ENCODE results near the gene SMIM35.

SMIM35 gene

GRCh38 chr11:118000850-118001228 is 85.9 kb downstream of the SMIM35 start:
- no peak for DNase-seq

- no peak for DNase-seq
These were observed 86.5 kb downstream of the SMIM35 start for GRCh38 chr11:118000067-118000849.

GRCh38 chr11:117999354-117999993 is 87.3 kb downstream of the SMIM35 start:
- no peak for DNase-seq

GRCh38 chr11:117998664-117999353 is 88.0 kb downstream of the SMIM35 start:
- no peak for DNase-seq

- no peak for DNase-seq
These were observed 88.8 kb downstream of the SMIM35 start for GRCh38 chr11:117997823-117998579.

- DNase-seq = no peak
These were observed 89.4 kb downstream of the SMIM35 start for GRCh38 chr11:117997406-117997805.

- DNase-seq = no peak
These were observed 90.7 kb downstream of the SMIM35 start for GRCh38 chr11:117996058-117996457.

GRCh38 chr11:117995472-117995871 is 91.3 kb downstream of the SMIM35 start:
- no peak for DNase-seq

- DNase-seq = no peak
These were observed 92.6 kb downstream of the SMIM35 start for GRCh38 chr11:117993988-117994745.

- DNase-seq = no peak
These were observed 94.1 kb downstream of the SMIM35 start for GRCh38 chr11:117992620-117993019.

GRCh38 chr11:117992136-117992535 is 94.6 kb downstream of the SMIM35 start:
- no peak for DNase-seq

GRCh38 chr11:117989351-117990102 is 97.2 kb downstream of the SMIM35 start:
- no peak for DNase-seq

- peak; percentile 41 to 87 (median 72) for DNase-seq
These were observed 99.7 kb downstream of the SMIM35 start for GRCh38 chr11:117986981-117987574.

GRCh38 chr11:117985953-117986887 is 100.5 kb downstream of the SMIM35 start, which contains the start of gene IL10RA:
Gene IL10RA (plus strand): TSS chr11:117986394. CDS start chr11:117986468, 74 bp downstream.
- DNase-seq = peak; percentile 53 to 81 (median 76)

- DNase-seq = no peak
These were observed 102.3 kb downstream of the SMIM35 start for GRCh38 chr11:117984476-117984875.

- no peak for DNase-seq
These were observed 103.6 kb downstream of the SMIM35 start for GRCh38 chr11:117983163-117983475.

- DNase-seq = no peak
These were observed 106.0 kb downstream of the SMIM35 start for GRCh38 chr11:117980720-117981119.

GRCh38 chr11:117980280-117980679 is 106.5 kb downstream of the SMIM35 start:
- no peak for DNase-seq

GRCh38 chr11:117979481-117980211 is 107.1 kb downstream of the SMIM35 start:
- DNase-seq = peak in 1 of 6 experiments; percentile 32
